ENCODE measurements around the gene EGLN1. TPM values are rescaled to one million over a fixed set of nuclear protein-coding genes. Genes with fewer than 3 reads are reported as not detected.
A peak's percentile ranks its signal among the peaks of the same experiment; 100 is the strongest.

EGLN1 gene
- total and polyA plus RNA-seq, 2 of the 8 experiments (the other 6 are each of a cell fraction or from before 2014, with no cell fraction given) = 4.0 to 6.4 TPM

DNA sequence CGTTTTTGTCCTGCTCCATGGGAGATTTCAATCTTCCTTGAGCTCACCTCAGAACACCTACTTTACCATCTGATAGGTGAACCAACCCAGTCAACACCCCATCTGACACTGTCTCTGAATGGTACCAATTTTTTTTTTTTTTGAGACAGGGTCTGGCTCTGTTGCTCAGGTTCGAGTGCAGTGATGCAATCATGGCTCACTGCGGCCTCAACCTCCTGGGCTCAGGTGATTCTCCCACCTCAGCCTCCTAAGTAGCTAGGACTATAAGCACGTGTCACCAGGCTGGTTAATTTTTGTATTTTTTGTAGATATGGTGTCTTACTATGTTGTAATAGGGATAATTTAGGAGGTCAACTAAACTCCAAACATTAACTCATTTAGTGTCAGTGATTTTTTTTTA lies 47.7 kb downstream of the EGLN1 start:
- no peak overlapping the region for H3K4ac ChIP-seq (replicated peaks; ENCODE audit: insufficient read length, low read depth, low read length)
- no peaks in the 10 kb centered on the region for H3K36me3 ChIP-seq (ENCODE audit: control insufficient read depth in 2 of 4, insufficient read depth in 4 of 4, low read length in 3 of 4)
- H3K4me3 ChIP-seq (ENCODE audit: extremely low read depth in 1 of 4, insufficient read depth in 2 of 4, low read depth in 3 of 4, low read length in 4 of 4) = no peak overlapping the region
- no peaks in the 10 kb centered on the region for H3K27me3 ChIP-seq (replicated peaks in 1 of 4; ENCODE audit: control insufficient read depth in 3 of 4, extremely low read depth in 1 of 4, insufficient read depth in 3 of 4, low read length in 3 of 4)
- no peak for TF ChIP-seq SP4 (IDR thresholded peaks at IDR 0.05; ENCODE audit: low read length)
- TF ChIP-seq CEBPB (IDR thresholded peaks at IDR 0.05; ENCODE audit: low read depth, low read length) = 0 out of 2 replicates have a peak, but pooled peaks have one; percentile 10
- TF ChIP-seq TAF1 (IDR thresholded peaks at IDR 0.05; ENCODE audit: low read depth, low read length) = no peak
- TF ChIP-seq, protein P1, sequence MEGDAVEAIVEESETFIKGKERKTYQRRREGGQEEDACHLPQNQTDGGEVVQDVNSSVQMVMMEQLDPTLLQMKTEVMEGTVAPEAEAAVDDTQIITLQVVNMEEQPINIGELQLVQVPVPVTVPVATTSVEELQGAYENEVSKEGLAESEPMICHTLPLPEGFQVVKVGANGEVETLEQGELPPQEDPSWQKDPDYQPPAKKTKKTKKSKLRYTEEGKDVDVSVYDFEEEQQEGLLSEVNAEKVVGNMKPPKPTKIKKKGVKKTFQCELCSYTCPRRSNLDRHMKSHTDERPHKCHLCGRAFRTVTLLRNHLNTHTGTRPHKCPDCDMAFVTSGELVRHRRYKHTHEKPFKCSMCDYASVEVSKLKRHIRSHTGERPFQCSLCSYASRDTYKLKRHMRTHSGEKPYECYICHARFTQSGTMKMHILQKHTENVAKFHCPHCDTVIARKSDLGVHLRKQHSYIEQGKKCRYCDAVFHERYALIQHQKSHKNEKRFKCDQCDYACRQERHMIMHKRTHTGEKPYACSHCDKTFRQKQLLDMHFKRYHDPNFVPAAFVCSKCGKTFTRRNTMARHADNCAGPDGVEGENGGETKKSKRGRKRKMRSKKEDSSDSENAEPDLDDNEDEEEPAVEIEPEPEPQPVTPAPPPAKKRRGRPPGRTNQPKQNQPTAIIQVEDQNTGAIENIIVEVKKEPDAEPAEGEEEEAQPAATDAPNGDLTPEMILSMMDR (IDR thresholded peaks at IDR 0.05; ENCODE audit: control extremely low read depth in 1 of 3, insufficient read depth in 1 of 3, low read depth in 1 of 3, low read length in 3 of 3) = no peak
- no peak for TF ChIP-seq POLR2AphosphoS5 (IDR thresholded peaks at IDR 0.05; ENCODE audit: low read depth, low read length)
- TF ChIP-seq RFX5 (IDR thresholded peaks at IDR 0.05; ENCODE audit: borderline replicate concordance, low read depth, low read length) = no peak
- TF ChIP-seq PHF8 (conservative IDR thresholded peaks at IDR 0.05; ENCODE audit: low read depth, low read length) = no peak
- H2BK20ac ChIP-seq (ENCODE audit: low read length) = no peak overlapping the region
- POLR2A ChIA-PET (ENCODE audit: partially characterized antibody) = no interaction called here
- H3K9me3 ChIP-seq (ENCODE audit: insufficient read depth in 2 of 2, low read depth in 1 of 2, low read length in 1 of 2) = no peaks in the 10 kb centered on the region
- DNase-seq (ENCODE audit: low read depth in 1 of 2, low spot score in 2 of 2) = no peak
- WGBS, 2 experiments (ENCODE audit: extremely low coverage in 1 of 2, insufficient coverage in 1 of 2, insufficient read length in 1 of 2, insufficient replicate concordance in 2 of 2, low coverage in 1 of 2, low lambda C conversion rate in 2 of 2, missing lambda C conversion rate in 1 of 2) = 82% methylated on average over 3 of the region's 4 CpGs; no CpG with 5 or more reads in 1 of the 2 experiments
- H3K9ac ChIP-seq (replicated peaks in 1 of 4; ENCODE audit: extremely low read depth in 1 of 4, low read depth in 3 of 4, low read length in 3 of 4) = no peak overlapping the region
- H3K14ac ChIP-seq (ENCODE audit: insufficient read length) = no peak overlapping the region
- no peaks in the 10 kb centered on the region for H3K79me1 ChIP-seq (ENCODE audit: low read depth, low read length)
- no peak overlapping the region for H2BK120ac ChIP-seq (replicated peaks; ENCODE audit: low read depth, low read length)
- H4K8ac ChIP-seq (ENCODE audit: extremely low read depth, insufficient read depth, low read length) = no peak overlapping the region
- H2AK5ac ChIP-seq (ENCODE audit: low read depth, low read length) = no peak overlapping the region
- H2BK15ac ChIP-seq (ENCODE audit: low read length) = no peak overlapping the region
- CTCF ChIA-PET (ENCODE audit: partially characterized antibody) = interaction anchor here (1.0 to 2.6 kb wide), 2 partner anchors 12 to 216 kb away, joined by 3 to 7 read pairs; no protein-coding TSS in a partner anchor
- H3K4me1 ChIP-seq (replicated peaks in 1 of 4; ENCODE audit: control insufficient read depth in 3 of 4, insufficient read depth in 4 of 4, low read length in 3 of 4) = peaks cover 0 to 6% (median 0%) of the 10 kb centered on the region in 4 experiments; a peak in 2 of 7 replicates
- H3K23ac ChIP-seq (ENCODE audit: insufficient read length) = no peak overlapping the region
- H3K56ac ChIP-seq (replicated peaks; ENCODE audit: insufficient read length, low read depth, low read length) = no peak overlapping the region
- H2AFZ ChIP-seq (ENCODE audit: low read length) = no peak overlapping the region
- no peak for FAIRE-seq
- no peak overlapping the region for H3K27ac ChIP-seq (ENCODE audit: low read depth, low read length)
- no peak overlapping the region for H4K5ac ChIP-seq (ENCODE audit: insufficient read length, low read depth, low read length)
- no peak overlapping the region for H4K91ac ChIP-seq (replicated peaks; ENCODE audit: insufficient read length, low read length)
- H2BK5ac ChIP-seq (ENCODE audit: low read depth, low read length) = no peak overlapping the region
- no peaks in the 10 kb centered on the region for H3K79me2 ChIP-seq (ENCODE audit: control insufficient read depth in 1 of 2, insufficient read depth in 2 of 2, low read length in 2 of 2)
- no peak overlapping the region for H2BK12ac ChIP-seq (ENCODE audit: low read depth, low read length)
- no peaks in the 10 kb centered on the region for H3K23me2 ChIP-seq (ENCODE audit: low read depth, low read length)
- H3K18ac ChIP-seq (ENCODE audit: extremely low read depth, low read length) = no peak overlapping the region
- no peak overlapping the region for H3K4me2 ChIP-seq (ENCODE audit: insufficient read depth in 1 of 2, low read depth in 2 of 2, low read length in 2 of 2)
- peaks cover 0 to 1% of the 10 kb centered on the region in 2 experiments for H4K20me1 ChIP-seq (replicated peaks in 1 of 2; ENCODE audit: control insufficient read depth in 1 of 2, insufficient read depth in 2 of 2, low read length in 2 of 2)

All from H1 (cell line).